T-helper 9 cell (primary cell): ENCODE measurements around the gene RSPH6A.

Source experiments
- DNase-seq: peaks from one replicate; pipeline ENCODE4 v3.0.0-alpha.2; 2020

Gene RSPH6A

DNA sequence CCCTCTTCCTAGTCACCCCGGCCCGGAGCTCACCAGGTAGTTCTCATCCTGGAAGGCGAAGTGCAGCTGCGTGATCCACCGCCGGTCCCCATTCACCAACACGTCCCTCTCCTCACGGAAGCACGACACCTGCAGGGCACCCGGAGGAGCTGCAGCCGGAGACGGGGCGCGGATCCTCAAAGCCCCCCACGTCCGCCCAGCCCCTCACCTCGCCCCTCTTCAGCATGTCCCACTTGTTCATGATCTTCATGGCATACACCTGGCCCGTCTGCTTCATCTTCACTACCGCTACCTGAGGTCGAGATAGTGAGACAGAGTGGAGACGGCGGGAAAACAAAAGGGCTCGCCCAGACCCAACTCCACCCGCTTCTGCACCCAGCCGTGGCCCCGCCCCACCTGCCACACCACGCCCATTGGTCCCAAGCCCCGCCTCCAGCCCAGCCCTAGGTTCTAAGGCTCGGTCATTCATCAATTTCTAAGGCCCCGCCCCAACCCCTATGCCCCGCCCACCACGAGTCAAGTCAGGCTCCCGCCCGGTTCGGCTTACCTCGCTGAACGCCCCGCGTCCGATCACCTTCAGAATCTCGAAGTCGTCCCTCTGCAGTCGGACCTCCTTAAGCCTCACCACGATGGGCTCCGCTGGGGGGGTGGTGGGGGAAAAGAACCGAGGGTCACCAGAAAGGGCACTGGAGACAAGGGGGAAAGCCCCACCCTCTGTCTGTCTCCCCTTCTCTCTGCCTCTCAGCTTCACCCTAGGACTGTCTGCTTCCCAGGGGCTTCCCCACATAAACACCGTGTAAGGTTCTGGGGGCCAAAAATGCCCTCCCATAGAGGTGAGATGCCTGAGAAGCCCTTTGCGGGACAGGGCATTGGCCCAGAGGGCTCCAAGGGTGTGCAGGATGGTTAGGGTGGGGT is 35.6 kb downstream of the RSPH6A start:
- peak; percentile 72 for DNase-seq

DNA sequence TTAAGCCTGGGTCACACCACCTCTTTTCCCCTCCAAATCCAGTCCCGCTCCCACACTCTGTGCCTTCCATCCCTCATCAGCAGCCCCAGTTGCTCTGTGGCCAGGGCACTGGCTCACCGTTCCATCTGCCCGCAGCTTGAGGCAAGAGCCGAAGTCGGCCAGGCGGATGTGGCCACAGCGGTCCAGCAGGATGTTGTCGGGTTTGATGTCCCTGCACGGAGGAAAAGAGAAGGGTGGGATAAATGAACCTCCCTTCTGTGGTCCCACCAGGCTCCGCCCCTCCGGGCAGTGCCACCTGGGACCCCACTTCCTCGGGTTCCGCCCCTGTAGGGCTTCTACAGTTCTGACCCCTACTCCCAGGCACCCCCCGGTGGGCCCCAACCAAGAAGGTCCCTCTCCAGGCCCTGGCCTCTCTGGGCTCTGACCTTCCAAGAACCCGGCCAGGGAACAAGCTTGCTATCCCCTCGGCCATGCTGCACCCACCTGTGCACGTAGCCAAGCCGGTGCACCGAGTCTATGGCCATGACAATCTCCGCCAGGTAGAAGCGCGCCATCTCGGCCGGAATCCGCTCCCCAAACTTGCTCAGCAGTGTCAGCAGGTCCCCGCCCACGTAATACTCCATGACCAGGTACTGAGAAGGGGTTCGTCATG is 37.0 kb downstream of the RSPH6A start:
- DNase-seq, result no peak

DNA sequence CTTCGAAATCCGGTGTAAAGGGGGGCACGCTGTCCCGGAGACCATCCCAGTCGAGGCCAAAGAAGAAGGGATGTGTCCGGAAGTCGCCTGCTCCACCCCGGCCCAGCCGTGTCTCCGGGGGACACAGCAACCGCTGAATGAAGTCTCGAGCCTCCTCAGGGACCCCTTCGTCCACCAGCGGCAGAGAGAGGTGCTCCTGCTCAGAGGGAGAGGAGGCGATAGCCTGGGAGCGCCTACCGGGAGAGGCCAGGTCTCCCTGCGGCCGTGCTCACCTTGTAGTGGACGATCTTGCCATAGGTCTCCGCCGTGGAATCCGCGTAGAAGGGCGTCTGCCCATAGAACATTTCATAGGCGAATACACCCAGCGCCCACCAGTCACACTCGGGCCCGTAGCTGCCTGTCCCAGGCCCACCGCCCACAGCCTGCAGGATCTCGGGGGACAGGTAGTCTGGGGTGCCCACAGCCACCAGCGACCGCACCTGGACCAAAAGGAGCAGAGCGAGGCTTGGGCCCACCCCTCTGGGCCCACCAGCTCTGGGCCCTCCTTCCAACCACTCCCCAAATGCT is 37.6 kb downstream of the RSPH6A start:
- no peak for DNase-seq

DNA sequence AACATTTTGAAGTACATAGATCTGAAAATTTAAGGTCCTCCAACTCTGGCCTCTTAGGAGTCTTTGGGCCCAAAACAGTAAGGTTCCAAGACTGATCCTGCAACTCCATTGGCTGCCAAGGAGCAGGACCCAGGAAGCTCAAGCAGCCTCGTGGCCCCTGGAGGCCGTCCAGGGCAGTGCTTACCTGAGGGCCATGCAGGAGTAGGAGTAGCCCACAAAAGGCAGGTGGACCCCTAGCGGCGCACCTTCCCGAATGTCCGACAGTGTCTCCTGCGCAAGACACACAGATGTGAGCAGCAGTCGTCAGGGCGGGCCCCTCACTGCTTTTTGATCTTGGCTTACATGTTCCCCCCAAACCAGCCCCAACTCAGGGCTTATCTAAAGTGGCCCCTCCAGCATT is 40.3 kb downstream of the RSPH6A start:
- DNase-seq, result no peak

DNA sequence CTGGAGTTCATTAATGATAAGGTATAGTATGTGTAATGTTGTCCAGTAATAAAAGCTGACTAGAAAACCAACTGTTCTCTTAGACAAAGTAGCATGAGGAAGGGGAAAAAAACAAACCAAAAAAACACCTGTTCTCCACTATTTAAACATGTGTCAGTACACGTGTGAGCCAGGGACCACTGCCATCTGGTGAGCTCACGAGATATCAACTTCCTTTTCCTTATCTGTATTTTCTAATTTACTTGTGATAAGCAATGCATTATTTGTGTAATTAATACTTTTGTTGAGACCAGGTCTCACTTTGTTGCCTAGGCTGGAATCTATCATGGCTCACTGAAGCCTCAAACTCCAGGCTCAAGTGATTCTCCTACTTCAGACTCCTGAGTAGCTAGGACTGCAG is 41.7 kb downstream of the RSPH6A start:
- no peak for DNase-seq

DNA sequence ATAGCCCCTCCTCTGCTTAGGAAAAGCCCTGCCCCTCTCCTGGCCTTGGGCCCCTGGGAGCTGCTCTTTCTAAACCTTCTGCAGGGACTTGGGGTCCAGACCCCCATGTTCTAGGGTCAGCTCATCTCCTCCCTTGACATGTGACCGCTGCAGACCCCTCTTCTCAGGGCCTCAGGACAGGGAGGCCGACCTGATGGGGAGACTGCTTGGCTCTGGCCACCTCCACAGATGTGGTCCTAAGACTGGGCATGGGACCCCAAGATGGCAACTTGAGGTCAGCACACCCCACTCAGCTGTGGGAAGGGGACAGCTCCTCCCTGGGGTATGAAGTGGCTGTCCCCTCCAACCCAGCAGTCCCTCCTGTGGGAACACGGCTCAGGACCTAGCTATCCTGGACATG is 42.2 kb downstream of the RSPH6A start:
- no peak for DNase-seq

DNA sequence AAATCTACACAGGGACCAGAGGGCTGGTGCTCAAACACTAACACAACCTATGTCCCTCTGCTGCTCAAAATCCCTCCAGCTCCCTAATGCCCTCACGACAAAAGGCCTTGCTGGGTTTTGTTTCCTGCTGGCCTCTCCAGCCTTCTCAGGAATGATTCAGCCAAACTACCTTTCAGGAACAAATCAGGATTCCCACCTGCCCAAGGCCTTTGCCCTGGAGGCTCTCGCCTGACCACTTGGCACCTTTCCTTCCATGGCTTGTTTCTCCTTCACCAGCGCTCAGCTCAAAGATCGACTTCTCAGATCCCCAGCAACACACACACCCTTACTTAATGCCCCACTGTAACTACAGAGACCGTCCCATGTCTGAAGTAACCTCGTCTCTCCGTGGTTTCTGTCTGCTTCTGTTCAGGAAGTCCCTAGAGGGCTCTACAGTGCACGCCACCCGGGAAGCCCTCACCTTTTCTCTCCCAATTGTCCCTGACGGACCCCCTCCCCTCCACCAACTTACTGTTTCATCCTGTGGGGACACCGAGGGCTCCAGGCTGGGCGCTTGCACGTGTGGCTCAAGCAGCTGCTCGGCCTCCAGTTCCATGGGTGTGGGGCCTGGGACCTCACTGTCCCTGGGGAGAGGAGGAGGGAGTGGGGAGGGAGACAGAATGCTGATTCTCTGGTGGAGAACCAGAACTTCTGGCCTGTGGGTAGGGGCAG is 42.8 kb downstream of the RSPH6A start:
- no peak for DNase-seq

DNA sequence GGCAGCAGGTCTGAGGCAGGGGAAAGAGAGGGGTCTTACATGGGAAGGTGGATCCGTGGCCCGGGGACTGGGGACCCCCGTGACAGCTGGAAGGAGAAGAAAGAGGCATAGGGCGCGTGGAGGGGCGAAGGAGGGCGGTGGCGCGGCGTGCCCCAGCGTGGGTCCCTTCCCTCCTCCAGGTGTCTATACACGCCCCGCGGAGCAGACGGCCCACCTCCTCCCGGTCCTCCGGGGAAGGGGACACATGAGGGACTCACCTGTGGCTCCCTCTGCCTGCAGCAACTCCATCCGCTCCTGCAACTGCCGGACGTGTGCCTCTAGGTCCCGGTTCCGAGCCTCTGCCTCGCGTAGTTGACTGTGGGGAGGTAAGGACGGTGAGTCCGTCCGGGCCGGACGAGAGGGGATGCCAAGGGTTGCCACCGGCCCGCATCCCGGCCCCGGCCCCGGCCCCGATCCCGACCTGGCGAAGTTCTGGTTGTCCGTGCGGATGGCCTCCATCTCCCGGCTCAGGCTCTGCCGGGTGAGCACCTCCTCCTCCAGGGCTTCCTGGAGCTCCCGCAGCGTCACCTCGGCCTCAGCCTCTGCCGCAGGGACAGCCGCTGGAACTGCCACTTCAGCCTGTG is 43.7 kb downstream of the RSPH6A start:
- no peak for DNase-seq

DNA sequence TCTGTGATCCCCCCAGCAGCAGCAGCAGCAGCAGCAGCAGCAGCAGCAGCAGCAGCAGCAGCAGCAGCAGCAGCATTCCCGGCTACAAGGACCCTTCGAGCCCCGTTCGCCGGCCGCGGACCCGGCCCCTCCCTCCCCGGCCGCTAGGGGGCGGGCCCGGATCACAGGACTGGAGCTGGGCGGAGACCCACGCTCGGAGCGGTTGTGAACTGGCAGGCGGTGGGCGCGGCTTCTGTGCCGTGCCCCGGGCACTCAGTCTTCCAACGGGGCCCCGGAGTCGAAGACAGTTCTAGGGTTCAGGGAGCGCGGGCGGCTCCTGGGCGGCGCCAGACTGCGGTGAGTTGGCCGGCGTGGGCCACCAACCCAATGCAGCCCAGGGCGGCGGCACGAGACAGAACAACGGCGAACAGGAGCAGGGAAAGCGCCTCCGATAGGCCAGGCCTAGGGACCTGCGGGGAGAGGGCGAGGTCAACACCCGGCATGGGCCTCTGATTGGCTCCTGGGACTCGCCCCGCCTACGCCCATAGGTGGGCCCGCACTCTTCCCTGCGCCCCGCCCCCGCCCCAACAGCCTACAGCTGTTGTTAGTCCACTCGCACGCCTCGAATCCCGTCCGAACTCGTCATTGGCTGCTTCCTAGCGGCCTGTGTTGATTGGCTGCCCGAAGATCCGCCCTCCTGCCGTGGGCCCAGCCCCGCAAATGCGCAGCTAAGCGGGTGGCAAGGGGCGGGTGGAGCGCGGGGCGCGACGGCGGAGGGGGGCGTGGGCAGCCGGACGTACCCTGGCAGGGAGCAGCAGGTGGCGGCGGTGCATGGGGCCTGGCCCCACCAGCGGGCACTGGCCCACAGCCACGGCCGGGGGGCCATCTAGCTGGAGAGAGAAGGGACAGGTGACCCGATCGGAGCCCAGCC is 44.7 kb downstream of the RSPH6A start:
- peak; percentile 87 for DNase-seq

DNA sequence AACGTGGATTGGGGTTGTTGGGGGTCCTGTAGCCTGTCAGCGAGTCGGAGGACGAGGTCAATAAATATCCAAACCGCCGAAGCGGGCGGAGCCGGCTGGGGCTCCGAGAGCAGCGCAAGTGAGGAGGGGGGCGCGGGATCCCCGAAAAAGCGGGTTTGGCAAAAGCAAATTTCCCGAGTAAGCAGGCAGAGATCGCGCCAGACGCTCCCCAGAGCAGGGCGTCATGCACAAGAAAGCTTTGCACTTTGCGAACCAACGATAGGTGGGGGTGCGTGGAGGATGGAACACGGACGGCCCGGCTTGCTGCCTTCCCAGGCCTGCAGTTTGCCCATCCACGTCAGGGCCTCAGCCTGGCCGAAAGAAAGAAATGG is 45.3 kb downstream of the RSPH6A start:
- peak; percentile 47 for DNase-seq

DNA sequence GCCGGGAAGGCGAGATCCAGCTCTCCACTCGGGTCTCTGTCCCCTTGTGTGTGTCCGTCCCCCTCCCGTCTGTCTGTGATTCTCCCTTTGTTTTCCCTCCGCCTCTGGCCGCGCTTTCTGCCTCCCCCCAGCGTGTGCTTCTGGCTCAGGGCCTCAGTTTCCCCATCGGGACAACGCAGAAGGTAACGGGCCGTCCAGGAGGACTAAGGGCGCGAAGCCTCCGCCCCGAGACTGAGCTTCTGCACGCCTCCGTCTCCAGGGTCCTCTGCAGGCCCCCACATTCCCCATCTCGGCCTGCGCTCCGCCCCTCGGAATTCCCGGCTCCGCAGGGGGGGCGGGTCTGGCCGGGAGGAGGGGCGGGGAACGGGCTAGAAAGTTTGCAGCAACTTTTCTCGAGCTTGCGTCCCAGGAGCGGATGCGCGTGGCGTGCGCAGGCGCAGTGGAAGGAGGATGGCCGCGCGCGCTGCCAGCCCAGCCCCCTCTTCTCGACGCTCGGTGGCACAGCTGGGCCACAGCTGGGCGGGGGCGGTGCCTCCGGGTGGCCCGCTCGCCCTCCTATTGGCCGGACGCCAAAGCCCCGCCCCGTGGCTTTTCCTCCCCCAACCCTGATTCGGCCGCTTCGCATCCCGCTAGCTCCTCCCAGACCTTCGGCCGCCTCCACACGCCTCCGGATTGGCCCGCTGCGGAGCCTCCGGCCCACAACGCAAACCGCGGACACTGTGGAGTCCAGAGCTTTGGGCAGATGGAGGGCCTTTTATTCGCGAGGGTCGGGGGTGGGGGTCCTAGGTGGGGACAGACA is 45.9 kb downstream of the RSPH6A start, which contains the start of gene SIX5:
Gene SIX5, minus strand, starts transcription at position 269 of the 799 bp plus-strand sequence. CDS start 408 bp downstream, outside the sequence.
- peak; percentile 89 for DNase-seq

DNA sequence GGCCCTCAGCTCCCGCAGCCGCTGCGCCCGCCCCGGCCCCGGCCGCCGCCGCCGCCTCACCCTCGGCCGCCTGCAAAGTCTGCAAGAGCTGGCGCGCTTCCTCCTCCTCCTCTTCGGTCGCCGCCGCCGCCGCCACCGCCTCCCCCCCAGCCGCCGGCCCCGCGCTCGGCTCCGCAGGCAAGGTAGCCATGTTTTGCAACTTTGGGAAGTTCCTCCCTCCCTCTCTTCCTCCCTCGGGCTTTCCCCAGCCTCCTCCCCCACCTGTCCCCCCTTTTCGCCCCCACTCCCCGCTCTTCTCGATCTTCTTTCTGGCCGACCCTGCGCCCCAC is 46.5 kb downstream of the RSPH6A start:
- DNase-seq, result peak; percentile 25

DNA sequence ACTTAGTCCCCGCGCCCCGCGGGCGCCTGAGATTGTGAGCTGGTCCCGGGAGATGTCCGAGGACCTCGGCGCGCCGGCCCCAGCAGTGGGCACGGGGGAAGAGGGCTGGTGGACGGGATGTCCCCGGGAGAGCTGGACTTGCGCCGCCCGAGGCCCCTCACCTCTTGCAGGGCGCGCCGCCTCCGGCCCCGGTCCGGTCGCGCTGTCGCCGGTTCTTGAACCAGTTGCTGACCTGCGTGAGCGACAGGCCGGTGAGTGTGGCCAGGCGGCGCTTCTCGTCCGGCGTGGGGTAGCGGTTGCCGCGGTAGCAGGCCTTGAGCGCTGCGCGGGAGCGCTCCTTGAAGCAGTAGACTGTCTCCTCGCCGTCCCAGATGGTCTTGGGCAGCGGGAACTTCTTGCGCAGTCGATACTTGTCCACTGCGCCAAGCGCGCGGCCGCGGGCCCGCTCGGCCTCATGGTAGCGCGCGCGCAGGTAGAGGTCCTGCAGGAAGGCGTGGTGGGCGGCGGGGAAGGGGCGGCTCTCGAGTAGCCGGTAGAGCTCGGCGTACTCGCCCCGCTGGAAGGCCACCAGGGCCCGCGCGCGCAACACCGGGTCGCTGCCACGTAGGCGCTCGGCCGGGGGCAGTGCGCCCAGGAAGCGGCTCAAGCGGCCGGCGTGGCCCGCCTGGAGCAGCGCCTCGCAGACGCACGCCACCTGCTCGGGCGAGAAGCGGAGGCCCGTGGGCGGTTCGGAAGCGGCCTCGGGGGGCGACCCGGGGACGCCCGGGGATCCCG is 47.0 kb downstream of the RSPH6A start:
- DNase-seq, result no peak

DNA sequence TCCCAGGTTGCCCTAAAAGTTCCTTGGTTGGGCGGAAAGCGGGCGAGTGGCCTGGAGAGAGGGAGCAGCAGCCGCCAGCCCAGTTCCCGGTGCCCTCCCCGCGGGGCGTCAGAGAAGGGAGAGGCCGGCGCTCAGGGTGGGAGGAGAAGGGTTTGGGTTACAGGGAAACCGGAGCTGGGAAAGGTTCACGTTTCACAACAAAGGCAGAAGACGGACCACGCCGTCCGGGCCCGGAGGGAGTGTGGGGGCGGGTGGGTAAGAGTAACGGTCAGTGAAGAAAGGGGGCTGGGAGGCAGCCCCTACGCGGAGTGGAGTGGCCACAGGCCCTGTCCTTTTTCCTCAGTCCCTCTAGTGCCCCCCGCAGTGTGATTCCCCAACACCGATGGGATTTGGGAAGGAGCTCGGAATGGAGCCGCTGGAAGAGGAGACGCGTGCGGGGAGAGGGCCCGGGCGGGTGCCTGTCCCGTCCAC is 47.7 kb downstream of the RSPH6A start:
- DNase-seq, result no peak

DNA sequence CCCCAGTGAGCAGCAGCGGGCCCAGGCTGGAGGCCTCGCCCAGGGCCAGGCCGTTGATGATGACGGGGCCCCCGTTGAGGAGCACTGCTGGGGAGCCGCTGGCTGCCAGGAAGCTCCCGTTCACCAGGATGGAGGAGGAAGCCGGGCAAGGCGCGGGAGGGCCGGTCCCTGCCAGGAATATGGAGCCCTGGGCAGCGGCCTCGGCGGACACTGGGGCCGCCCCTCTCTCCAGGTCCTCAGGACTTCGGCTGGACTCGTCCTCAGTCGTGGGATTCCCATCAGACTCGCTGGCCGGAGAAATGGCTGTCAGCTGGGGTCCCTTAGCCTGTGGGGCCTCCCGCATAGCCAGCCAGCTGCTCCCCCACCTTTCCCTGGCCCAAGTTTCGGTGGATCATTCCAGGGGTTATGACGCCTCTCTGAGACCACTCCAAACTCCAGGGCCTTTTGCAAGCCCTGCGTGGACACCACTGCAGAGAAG is 48.2 kb downstream of the RSPH6A start:
- no peak for DNase-seq

DNA sequence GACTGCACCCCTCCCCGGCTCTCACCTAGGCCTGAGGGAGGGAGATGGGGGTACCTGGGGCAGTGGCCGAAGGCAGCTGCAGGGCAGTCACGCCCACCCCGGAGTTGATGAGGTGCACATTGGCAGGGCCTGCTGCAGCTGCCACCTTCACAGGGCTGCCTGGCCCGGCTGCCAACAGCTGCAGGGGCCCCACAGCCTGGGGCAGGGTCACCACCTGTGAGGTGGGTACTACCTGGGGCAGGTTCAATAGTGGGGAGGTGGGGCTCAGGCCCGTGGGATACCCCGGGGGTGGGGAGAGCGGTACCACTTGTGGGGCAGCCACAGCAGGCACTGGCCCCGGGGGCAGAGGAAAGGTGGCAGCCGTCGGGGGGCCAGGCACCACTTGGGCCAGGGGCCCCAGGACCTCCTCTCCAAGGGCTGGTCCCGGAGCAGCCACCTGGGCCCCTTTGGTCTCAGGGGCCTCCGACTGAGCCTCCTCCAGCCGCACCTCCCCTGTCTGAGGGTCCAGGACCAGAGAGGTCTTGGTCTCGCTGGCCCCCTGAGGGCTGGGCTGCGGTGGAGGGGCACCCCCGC is 48.7 kb downstream of the RSPH6A start:
- no peak for DNase-seq

DNA sequence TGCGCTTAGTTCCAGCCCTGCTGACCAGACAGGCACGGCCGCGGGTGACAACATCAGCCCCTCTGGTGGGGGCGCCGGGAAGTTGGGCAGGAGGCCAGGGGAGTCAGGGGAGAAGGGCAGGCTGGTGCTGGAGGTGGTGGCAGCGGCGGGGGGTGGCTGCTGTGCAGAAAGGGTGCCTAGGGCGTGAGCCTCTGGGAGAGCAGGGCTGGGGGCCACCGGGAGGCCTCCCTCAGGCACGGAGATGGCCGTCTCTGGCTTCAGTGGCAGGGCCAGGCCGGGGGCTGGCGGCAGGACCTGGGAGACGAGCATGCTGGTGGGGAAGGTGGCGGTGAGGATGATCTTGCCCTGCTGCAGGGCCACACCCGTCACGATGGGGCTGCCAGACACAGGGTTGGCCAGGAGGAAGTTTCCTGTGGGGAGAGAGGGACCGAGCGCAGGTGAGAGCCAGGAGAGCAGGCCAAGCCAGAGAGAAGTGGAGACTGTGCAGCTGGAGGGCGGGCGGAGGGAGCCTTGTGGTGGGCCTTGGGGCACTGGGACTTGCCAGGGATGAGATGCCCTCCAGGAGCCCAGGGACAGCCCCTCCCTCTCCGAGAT is 49.3 kb downstream of the RSPH6A start:
- DNase-seq, result no peak

DNA sequence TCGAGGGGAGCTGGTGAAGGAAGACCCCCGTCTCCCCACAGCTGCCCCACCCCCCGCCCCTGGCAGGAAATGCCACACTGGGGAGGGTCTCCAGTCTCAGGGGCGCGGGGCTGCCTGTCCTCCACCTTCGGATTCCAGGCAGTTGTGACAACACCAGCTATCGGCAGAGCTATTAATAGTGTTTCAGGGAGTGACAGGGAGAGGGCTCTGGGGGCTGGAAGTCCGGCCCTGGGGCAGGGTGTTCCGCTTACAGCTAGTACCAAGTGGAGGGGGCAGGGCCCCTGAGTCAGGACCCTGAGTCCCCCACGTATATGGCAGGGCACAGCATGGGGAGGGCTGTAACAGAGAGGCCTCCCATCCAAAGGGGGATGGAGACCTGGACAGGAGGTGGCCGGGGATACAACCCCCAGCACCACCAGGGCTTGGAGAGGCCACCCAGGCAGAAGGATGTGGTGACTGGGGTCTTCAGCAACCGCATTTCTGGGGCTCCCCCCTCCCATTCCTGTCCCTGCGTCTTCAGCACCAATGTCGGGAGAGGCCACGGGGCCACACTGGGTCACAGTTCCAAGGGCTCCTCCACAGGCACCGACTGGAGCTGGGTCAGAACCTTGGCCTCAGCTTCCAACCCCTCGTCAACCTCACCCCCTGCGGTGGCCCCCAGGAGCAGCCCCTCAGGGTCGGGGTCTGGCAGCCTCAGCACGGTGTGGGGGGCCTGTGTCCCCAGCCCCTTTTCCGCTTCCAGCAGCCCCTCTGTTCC is 50.0 kb downstream of the RSPH6A start:
- DNase-seq, result no peak
